Measurements from ENCODE around the gene ARIH1. TPM values are rescaled to one million over a fixed set of nuclear protein-coding genes. Genes with fewer than 3 reads are reported as not detected.

The ARIH1 gene
- total and polyA plus RNA-seq, 2 of the 4 experiments (the other 2 are of a cell fraction), result 24.0 to 41.2 TPM

DNA sequence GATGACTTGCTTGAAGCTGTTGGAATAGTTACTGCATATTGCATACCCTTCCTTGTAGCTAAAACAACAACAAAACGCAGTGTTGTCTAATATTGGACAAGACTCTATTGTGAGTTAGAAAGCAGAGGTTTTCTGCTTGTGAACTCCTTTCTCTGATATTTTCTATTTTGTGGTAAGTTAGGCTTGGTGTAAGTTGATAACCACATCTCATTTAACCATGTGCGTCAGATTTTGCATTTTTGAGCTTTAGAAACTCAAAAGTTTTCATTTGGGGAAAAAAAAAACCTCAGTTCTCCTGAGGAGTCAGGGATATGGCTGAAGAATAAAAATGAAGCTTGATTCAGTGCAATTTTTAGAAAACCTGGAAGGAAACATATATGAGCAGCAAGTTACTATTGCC lies 1.5 kb downstream of the ARIH1 start:
- Histone ChIP-seq H2AFZ (replicated peaks; ENCODE audit: low read length, poor library complexity) (no peak overlapping the region), H2BK15ac (ENCODE audit: low read depth, low read length) (no peak overlapping the region), H3K27ac (ENCODE audit: insufficient read depth, low read length) (peak overlapping the region; percentile 98; the same call in 1 of the 2 replicates), H3K9me3 (ENCODE audit: control insufficient read depth, insufficient read depth, low read length) (no peaks in the 10 kb centered on the region), H3K4me1 (ENCODE audit: control insufficient read depth, insufficient read depth, low read length) (peaks cover 2% of the 10 kb centered on the region), H3K23ac (ENCODE audit: low read depth, low read length) (peak overlapping the region; percentile 91), H2BK120ac (ENCODE audit: low read depth, low read length) (no peak overlapping the region), H2BK5ac (ENCODE audit: low read depth, low read length, poor library complexity, severe bottlenecking) (peak overlapping the region; percentile 79), H2AK9ac (replicated peaks; ENCODE audit: low read depth, low read length, poor library complexity) (peak overlapping the region; percentile 97), H4K91ac (ENCODE audit: insufficient read depth, low read depth, low read length) (peak overlapping the region; percentile 24; the same call in 1 of the 2 replicates), H4K8ac (ENCODE audit: low read depth in 2 of 2, low read length in 2 of 2) (peak overlapping the region in 1 of 2 experiments; percentile 57; a peak in 1 of 4 replicates), H3K4me3 (ENCODE audit: insufficient read depth, low read depth, low read length) (peak overlapping the region; percentile 97), H3K9ac (ENCODE audit: low read depth, low read length) (peak overlapping the region; percentile 99; the same call in 1 of the 2 replicates), H3K4me2 (ENCODE audit: low read depth, low read length) (peak overlapping the region; percentile 98), H3K27me3 (ENCODE audit: control insufficient read depth, insufficient read depth, low read length) (no peaks in the 10 kb centered on the region), H3K36me3 (ENCODE audit: control insufficient read depth, insufficient read depth, low read length) (peaks cover 8% of the 10 kb centered on the region; the same call in 1 of the 2 replicates), H3K9me1 (ENCODE audit: insufficient read depth, low read length) (no peaks in the 10 kb centered on the region), H3K79me1 (ENCODE audit: low read depth in 1 of 2, low read length in 2 of 2) (peaks cover 0 to 31% of the 10 kb centered on the region in 2 experiments; a peak in 3 of 4 replicates), H3K56ac (ENCODE audit: extremely low read depth, insufficient read depth, low read length) (peak overlapping the region; percentile 45), H4K20me1 (ENCODE audit: insufficient read depth, low read length) (peaks cover 59% of the 10 kb centered on the region), H4K5ac (ENCODE audit: low read depth, low read length) (peak overlapping the region; percentile 14; the same call in 1 of the 2 replicates), H3K18ac (ENCODE audit: low read depth, low read length) (no peak overlapping the region), H3K4ac (ENCODE audit: low read depth, low read length) (no peak overlapping the region; the same call in 1 of the 2 replicates), H2BK20ac (ENCODE audit: low read depth, low read length) (no peak overlapping the region), H3K14ac (replicated peaks; ENCODE audit: low read depth, low read length) (peak overlapping the region; percentile 74), H2AK5ac (ENCODE audit: low read depth, low read length) (no peak overlapping the region; the same call in 1 of the 2 replicates)
- dilution Hi-C loops (cut with HindIII; ENCODE audit: low sequenced_read_pairs, unreplicated experiment), result no loop called here
- no peak for ATAC-seq (ENCODE audit: low read depth)
- BruUV-seq (replicated peaks), result no TSS peak
- no peak for DNase-seq
- intact Hi-C loops (cut with micrococcal nuclease), result no loop called here
- WGBS, 2 experiments (ENCODE audit: extremely low coverage in 2 of 2, insufficient read length in 1 of 2), result no CpG with 5 or more reads among the region's 2 CpGs
- CTCF ChIA-PET, result no interaction called here
- in situ Hi-C loops (cut with MboI; ENCODE audit: low sequenced_read_pairs), result no loop called here
- POLR2A ChIA-PET (ENCODE audit: unreplicated experiment), result no interaction called here
- TF ChIP-seq CHD1 (IDR thresholded peaks at IDR 0.05; ENCODE audit: low read depth, low read length), result no peak
- TF ChIP-seq CTCF (conservative IDR thresholded peaks at IDR 0.05; ENCODE audit: low read depth, low read length), result no peak
- TF ChIP-seq NFE2L2 (IDR thresholded peaks at IDR 0.05; ENCODE audit: low read depth, low read length), result no peak
- TF ChIP-seq ELK1 (IDR thresholded peaks at IDR 0.05; ENCODE audit: borderline replicate concordance, low read depth, low read length), result no peak
- no peak for TF ChIP-seq FOS (IDR thresholded peaks at IDR 0.05; ENCODE audit: low read depth, low read length)
- TF ChIP-seq SMC3 (IDR thresholded peaks at IDR 0.05; ENCODE audit: low read depth, low read length), result no peak

All from IMR-90 (cell line).